DLD1 (cell line): Measurements from ENCODE around the gene KRTAP12-3.
"Not testable (repeated sequence)": the region's sequence is repeated elsewhere in the genome, so short reads cannot be mapped to it uniquely, and the experiment has no call there.

ENCODE experiments used
- in situ Hi-C: cut with HindIII; loops from 2 replicates; pipeline ENCODE4 v1.10.0; 2017; ENCODE audit warnings: low sequenced_read_pairs

KRTAP12-3 gene

DNA sequence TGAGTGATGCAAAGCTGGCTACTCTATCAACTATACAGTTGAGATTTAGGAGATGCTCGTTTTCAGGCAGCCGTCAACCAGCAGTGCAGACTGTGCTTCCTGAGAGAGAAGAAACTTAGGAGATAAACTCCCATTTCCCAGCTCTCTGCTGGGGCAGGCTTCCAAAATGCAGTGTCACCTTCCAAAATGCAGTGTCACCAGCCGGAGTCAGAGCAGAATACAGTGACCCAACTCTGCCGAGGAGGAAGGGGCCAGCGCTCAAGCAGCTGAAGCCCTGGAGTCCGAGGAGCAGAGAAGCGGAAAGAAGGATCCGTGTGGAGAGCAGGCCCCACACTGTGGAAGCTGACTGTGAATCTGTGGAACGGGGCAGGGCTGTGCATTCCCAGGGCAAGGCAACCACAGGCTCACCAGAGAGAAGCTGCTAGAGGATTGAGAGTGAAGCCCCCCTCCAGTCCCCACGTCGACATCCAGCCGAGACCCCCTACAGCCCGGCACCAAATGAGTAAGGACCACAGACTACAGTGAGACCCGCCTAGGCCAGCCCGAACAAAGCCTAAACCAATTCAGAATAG lies 24.9 kb downstream of the KRTAP12-3 start:
- in situ Hi-C loops, result no loop called here

DNA sequence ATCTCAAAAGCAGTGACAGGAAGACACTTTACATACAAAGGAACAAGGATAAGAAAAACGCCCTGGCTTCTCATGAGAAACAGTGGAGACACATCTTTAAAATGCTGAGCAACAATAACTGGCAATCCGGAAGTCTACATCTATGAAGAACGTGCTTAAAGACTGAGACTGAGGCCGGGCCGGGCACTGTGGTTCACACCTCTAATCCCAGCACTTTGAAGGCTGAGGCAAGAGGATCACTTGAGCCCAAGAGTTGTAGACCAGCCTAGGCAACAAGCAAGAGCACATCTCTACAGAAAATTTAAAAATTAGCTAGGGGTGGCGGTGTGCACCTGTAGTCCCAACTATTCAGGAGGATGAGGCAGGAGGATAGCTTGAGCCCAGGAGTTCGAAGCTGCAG lies 26.3 kb downstream of the KRTAP12-3 start:
- in situ Hi-C loops, result no loop called here

DNA sequence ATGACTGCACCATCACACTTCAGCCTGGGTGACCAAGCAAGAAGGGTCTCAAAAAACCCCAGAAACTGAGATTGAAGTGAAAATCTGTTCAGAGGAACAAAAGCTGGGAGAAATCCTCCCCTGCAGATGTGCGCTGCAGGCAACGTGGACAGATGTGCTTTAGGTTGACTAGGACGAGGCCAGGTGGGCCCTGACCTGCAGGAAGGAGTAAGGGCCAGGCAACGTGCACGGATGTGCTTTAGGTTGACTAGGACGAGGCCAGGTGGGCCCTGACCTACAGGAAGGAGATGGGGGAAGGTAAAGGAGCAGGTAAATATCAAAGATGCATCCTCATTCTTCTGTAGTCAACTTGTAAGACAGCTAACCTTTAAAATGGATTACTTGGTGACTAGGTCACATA lies 26.8 kb downstream of the KRTAP12-3 start:
- in situ Hi-C loops, result no loop called here

GRCh38 chr21:44685050-44685449 lies 27.3 kb downstream of the KRTAP12-3 start:
- in situ Hi-C loops, result not testable (repeated sequence)

DNA sequence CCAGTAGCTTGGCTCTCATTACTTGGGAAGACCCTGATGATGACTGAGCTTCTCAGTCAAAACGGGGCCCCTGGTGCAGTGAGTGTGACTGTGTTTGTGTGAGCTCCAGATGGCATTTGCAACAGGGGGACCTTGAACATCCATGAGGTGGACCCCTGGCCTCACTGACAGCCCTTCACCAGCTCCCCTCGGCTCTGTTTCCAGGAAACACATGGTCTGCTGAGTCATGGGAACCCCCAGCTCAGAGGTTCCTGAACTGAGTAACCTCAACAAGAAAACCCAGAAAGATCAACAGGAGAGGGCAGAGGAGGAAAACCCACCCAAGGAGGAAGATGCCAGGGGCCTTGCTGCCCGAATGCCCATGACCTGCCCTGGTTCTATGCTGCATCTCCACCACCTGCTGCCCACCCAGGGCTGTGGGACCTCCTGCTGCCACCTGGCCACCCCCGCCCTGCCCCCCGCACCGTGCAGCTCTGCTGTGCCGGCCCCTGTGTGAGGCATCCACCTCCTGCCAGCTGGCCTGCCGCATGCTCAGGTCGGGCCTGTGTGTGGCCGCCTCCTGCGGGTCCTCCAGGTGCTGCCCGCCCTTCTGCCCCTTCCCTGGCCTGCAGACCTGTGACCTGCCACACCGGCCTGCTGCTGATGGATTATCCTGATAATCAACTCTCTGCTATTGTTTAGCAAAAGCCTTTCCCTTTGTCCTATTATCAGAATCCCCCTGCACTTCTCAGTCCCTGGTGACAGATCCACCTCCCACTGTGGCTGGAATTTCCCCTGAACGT lies 28.5 kb downstream of the KRTAP12-3 start:
- in situ Hi-C loops, result no loop called here

DNA sequence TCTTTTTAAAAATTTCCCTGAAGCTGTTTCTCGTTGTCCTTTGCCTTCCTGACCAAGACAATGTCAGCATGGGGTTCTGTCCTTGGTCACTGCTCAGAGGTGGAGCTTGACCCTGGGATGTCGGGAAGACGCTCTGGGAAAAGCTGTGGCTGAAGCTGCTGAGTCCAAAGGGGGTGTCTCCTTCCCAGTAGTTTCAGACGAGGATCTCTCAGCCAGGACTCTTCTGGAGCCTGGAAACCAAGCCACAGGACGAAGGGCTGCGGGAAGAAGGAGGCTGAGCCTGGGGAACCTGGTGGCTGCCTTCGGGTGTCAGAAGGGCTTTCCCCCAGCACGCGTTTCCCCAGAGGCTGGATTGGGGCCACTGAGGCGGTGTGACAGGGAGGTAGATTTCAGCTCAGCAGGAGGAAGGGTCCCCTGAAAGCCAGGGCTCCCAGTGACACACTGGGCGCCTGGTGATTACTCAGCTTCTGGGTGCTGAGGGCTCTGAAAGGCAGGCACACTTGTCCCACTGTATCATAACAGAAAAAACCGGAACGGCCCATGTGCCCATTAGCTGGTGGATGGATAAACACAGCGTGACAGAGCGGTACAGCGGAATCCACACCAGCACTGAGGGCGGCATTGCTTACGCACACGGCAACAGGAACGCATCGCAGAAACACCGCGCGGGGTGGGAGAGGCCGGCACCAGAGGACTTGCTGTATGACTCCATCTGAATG lies 29.3 kb downstream of the KRTAP12-3 start:
- in situ Hi-C loops, result no loop called here

- in situ Hi-C loops, result no loop called here
Measured at GRCh38 chr21:44687671-44688070, 29.9 kb downstream of the KRTAP12-3 start.

DNA sequence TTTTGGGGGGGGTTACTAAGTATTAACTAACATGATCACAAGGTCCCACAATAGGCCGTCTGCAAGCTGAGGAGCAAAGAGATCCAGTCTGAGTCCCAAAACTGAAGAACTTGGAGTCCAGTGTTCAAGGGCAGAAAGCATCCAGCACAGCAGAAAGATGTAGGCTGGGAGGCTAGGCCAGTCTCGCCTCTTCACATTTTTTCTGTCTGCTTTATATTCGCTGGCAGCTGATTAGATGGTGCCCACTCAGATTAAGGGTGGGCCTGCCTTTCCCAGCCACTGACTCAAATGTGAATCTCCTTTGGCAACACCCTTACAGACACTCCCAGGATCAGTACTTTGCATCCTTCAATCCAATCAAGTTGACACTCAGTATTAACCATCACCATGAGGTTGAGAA lies 32.0 kb downstream of the KRTAP12-3 start:
- in situ Hi-C loops, result not testable (repeated sequence)

DNA sequence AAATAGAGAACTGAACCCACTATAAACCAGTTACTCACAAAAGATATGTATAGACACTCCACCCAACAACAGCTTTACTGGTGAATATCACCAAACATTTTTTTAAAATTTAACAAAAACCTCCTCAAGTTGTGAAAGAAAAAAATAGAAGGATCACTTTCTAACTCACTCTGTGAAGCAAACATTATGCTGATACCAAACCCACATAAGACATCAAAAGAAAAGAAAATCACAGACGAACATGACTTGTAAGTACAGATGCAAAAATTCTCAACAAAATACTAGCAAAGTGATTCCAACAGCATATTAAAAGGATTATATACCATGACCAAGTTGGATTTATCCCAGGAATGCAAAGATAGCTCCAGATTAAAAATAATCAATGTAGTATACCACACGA lies 34.0 kb downstream of the KRTAP12-3 start:
- in situ Hi-C loops, result no loop called here

GRCh38 chr21:44692798-44693512 lies 35.2 kb downstream of the KRTAP12-3 start:
- in situ Hi-C loops, result no loop called here

DNA sequence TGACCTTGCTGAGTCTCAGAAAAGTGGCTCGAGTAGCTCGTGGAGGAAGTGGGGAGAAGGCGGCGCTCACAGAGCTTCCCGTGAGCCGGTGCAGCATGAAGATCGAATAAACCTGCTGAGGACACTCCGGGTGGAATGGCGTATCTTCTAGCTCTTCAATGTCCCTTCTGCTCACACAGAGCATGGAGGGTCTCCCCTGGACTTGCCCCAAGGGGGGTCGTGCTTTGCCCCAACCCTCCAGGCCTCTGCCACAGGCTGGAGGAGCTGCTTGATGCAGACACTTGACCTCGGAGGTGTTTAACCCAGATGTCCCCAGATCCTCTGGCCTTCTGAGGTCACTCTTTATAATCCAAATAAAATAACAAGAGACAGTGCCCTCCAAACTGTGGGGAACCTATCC lies 37.0 kb downstream of the KRTAP12-3 start:
- in situ Hi-C loops, result no loop called here

DNA sequence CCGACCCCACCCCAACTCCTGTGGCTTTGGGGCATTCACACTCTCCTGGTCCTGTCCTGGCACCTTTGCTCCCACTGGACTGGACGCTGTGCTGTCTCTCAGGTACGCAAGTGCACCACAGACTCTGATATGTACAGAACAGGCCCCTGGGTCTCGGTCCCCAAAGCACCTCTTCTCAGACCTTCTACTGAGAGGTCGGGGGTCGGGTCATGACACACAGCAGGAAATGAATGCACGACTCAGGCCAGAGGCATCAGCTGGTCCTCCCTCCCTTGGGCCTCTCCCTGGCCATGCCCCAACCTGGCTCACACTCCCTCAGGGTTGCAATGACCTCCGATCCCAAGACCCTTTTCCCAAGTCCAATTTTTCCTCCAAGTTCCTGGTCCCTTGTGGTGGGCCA lies 37.5 kb downstream of the KRTAP12-3 start:
- in situ Hi-C loops, result no loop called here

DNA sequence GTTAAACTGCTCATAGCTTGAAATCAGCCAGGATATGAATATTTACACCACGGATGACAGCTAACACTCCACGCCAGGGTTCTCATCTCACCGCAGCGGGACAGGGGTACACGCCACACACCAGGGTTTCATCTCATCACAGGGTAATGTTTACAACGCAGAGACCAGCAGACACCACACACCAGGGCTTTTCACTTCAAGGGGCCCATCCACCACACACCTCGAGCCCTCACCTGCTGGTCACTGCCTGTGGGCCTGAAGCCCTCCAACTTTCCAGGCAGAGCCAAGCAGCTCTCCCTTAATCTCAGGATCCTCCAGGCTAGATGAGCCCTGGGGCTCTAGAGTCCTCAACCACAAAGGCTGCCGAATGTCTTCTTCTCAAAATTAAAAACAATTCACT lies 37.9 kb downstream of the KRTAP12-3 start:
- in situ Hi-C loops, result no loop called here

DNA sequence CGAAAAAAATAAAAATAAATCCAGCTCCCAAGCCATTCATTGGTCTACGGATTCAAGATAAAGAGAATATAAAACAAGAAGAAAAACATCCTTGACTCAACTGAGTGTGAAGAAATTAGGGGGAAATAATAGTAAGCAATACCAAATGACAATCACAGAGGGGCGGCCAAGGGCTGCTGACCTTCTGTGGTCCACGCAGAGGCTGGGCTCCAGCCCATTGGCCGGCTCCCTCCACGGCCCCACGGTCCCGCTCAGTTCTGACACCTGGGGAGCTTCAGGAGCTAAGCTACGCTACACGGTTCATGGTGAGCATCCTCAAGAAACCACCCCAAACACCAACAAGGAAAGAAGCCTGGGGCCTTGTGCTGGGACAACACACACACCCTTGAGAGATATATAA lies 38.8 kb downstream of the KRTAP12-3 start:
- in situ Hi-C loops, result no loop called here

DNA sequence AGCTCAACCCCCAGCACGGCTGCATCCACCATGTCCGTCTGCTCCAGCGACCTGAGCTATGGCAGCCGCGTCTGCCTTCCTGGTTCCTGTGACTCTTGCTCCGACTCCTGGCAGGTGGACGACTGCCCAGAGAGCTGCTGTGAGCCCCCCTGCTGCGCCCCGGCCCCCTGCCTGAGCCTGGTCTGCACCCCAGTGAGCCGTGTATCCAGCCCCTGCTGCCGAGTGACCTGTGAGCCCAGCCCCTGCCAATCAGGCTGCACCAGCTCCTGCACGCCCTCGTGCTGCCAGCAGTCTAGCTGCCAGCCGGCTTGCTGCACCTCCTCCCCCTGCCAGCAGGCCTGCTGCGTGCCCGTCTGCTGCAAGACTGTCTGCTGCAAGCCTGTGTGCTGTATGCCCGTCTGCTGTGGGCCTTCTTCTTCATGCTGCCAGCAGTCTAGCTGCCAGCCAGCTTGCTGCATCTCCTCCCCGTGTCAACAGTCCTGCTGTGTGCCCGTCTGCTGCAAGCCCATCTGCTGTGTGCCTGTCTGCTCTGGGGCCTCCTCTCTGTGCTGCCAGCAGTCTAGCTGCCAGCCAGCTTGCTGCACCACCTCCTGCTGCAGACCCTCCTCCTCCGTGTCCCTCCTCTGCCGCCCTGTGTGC lies 39.6 kb downstream of the KRTAP12-3 start, which contains the start of gene KRTAP10-12:
KRTAP10-12 (plus strand) TSS at position 1 of the 639 bp plus-strand sequence; CDS start at position 31, 30 bp downstream.
- in situ Hi-C loops, result not testable (repeated sequence)

DNA sequence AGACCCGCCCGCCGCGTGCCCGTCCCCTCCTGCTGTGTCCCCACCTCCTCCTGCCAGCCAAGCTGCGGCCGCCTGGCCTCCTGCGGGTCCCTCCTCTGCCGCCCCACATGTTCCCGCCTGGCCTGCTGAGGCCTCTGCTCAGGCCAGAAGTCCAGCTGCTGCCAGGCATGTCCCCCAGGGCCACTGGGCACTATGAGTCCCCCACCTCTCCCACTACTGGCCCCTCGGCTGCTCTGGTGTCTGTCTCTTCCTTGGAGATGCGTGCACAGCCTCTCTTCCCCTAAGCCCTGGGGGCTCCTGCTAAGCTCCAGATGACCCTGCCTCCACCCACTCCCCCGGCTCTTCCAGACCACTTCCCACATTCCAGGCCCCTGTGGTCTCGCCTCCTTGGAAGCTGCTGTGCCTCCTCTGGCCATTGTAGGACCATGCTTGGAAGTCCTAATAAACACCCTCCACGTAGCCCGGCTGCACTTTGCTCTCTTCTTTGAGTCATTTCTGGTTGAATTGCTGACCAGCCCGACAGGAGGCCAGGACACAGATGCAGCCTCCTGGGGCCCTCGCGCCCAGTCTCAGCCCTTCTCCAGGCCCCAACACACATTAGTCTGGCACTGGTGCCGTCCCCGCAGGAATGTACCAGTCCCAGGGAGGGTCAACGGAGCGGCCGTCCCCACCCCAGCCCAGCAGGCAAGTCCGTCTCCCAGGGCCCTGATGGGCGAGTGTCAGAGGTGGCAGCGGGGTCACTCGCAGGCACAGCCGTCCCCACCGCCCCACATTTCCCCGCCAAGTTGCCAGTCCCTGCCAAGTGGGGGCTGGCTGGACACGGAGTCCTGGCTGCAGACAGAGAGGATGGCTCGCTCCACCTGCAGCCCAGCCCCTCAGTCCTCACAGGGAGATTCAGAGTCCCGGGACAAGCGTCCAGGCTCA lies 40.3 kb downstream of the KRTAP12-3 start:
- in situ Hi-C loops, result no loop called here

- in situ Hi-C loops, result no loop called here
Measured at GRCh38 chr21:44699502-44700001, 41.8 kb downstream of the KRTAP12-3 start.

GRCh38 chr21:44700101-44701022 lies 42.6 kb downstream of the KRTAP12-3 start:
- in situ Hi-C loops, result no loop called here

DNA sequence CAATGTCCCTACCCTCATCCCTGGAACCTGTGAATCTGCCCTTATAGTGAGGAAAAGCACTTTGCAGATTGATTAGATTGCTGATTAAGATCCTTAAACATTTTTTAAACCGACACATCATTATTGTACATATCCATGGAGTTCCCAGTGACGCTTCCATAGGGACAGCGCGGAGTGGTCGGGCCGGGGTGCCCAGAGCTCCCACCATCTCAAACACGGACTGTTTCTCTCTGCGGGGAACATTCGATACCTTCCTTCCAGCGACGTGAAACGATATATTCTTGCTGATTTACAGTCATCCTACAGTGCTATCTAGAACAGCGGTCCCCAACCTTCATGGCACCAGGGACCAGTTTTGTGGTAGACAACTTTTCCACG lies 43.3 kb downstream of the KRTAP12-3 start:
- in situ Hi-C loops, result no loop called here
